GM04503 (cell line): ENCODE measurements around the gene MRPS7.
"Not testable (repeated sequence)": the region's sequence is repeated elsewhere in the genome, so short reads cannot be mapped to it uniquely, and the experiment has no call there.

ENCODE experiments used
- DNase-seq: peaks from one replicate; pipeline ENCODE4 v3.0.0-alpha.2; 2012; ENCODE audit warnings: low read depth

Gene MRPS7

DNA sequence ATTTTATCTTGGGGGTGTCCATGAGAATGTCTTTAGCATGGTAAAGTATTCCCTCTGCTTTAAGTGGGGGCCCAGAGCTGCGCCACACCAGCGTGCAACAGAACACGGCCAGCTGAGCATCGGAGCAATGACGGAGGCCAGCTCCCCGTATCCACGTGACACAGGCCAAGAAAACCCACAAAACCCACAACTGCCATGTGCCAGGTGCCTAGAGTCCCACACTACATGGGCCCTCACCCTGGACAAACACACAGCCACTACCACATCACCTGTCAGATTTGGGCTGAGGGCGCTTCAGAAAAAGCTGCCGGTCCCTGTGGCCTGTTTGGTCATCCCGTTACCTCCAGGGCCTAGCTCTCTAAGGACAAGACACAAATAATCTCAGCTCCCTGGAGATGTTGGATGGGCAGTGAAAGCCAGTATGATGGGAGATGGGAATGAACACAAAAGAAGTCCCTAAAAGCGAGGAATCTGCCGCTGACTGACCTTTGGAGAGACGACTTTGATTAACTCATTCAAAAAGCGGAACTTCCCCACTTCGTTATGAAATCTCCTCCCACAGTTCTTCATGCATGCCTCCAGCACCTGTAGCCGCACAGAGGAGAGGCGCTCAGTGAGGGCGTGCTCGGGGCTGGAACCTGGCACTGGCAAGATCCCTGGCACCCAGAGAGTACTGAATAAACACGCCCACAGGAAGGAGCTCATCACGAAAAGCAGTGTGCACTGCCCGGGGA, 17.4 kb upstream of the MRPS7 start:
- no peak for DNase-seq

DNA sequence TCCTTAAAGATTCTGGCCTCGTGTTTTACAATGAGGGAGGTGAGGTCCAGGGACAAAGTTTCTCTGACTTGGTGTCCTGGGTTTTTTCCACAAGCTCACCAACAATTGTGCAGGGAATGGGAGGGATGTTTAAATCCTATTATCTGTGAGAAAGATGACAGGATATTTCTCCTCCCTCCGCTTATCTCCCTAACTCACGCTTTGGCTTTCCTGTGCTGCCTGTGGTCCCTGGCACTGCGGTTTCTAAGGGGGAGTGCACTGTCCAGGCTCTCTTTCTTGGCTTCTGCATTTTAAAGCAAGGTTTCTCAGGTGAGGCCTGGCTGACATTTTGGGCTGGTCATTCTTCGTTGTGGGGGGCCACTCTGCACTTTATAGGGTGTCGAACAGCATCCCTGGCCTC, 16.7 kb upstream of the MRPS7 start:
- DNase-seq = no peak

DNA sequence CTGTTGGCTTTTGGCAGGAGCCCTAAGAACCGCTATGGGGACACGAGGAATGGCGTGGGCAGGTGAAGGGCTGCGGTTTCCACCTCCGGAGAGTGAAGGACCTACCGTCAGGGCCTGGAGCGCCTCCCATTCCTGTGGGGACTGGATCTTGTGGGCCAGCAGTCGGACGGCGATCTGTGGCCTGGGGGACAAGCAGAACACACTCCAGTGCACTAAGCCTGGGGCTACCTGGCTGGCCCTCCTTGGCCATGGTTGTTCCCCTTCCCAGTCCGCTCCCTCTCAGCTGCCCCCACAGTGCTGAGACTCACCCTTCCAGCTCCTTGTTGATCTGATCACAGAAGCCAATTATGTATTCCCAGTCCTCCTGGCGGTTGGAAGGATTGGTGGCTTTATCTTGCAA, 15.3 kb upstream of the MRPS7 start:
- no peak for DNase-seq

DNA sequence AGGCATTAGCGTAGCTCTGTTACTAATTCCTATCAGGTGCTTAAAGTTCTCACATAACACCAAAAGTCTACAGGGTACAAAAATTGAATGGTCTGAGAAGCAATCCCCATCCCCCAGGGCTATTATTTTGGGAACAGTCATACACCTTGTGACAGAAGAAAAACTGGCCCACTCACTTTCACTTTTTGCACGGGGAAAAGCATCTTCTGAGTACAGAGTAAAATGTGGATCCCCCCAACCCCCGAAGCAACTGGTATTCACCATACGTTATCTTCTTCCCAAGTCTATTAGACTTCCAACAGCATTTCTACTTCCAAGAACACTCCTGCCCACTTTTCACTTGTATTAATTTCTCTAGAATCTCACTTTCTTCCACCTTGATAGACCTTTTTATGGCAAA, 12.1 kb upstream of the MRPS7 start:
- no peak for DNase-seq

DNA sequence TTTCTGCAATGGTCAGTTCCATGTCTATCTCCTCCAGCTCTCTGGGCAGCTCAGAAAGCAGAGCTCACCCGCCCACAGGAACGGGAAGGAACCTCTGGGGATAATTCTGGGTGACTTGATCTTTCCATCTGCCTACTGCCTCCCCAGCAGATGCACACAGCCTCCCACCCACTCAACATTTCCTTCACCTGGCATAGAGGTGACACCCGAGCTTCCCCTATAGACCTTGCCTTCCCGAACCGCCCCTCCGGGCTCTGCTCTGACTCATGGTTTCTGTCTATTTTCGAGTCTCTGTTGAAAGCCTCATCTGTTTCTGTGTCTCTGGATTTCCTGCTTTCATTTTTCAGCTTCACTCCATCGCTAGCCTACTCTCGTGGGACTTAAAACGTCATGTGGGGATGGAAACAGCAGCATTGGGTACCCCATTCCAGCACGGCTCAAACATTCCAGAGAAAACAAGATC, 11.6 kb upstream of the MRPS7 start:
- DNase-seq = no peak

DNA sequence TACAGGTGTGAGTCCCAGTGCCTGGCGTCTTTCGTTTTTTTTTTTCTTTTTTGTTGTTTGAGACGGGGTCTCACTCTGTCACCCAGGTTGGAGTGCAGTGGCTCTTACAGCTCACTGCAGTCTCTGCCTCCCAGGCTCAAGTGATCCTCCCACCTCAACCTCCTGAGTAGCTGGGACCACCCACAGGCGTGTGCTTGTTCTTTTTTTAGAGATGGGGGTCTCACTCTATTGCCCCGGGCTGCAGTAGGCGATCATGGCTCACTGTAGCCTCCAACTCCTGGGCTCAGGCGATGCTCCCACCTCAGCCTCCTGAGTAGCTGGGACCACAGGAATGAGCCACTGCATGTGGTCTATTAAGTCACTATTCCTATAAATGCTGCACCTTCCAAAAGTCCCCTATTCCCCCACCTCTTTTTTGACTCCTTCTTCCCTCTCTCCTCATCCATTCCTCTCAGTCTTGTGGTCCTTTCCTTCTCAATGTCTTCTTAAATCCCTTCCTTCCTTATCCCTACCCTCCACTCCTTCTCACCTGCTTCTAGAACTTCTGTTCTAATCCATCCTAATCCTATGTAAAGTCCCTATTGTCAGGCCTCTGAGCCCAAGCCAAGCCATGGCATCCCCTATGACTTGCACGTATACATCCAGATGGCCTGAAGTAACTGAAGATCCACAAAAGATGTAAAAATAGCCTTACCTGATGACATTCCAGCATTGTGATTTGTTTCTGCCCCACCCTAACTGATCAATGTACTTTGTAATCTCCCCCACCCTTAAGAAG, 9.5 kb upstream of the MRPS7 start:
- DNase-seq = no peak

DNA sequence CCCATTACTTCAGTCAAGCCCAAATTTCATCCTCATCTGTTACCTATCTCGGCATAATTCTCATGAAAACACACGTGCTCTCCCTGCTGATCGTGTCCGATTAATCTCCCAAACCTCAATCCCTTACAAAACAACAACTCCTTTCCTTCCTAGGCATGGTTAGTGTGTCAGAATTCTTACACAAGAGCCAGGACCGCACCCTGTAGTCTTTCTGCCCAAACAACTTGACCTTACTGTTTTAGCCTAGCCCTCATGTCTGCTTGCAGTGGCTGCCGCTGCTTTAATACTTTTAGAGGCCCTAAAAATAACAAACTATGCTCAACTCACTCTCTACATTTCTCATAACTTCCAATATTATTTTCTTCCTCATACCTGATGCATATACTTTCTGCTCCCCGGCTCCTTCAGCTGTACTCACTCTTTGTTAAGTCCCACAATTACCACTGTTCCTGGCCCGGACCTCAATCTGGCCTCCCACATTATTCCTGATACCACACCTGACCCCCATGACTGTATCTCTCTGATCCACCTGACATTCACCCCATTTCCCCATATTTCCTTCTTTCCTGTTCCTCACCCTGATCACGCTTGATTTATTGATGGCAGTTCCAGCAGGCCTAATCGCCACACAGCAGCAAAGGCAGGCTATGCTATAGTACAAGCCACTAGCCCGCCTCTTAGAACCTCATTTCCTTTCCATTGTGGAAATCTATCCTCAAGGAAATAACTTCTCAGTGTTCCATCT, 5.6 kb upstream of the MRPS7 start:
- DNase-seq = not testable (repeated sequence)

DNA sequence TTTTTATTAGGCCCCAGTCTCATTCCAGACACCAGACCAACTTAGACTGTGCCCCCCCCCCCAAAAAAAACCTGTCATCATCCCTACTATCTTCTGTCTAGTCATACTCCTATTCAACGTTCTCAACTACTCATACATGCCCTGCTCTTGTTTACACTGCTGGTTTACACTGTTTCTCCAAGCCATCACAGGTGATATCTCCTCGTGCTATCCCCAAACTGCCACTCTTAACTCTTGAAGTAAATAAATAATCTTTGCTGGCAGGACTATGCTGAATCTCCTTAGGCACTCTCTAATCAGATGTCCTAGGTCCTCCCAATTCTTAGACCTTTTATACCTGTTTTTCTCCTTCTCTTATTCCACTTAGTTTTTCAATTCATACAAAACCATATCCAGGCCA, 4.5 kb upstream of the MRPS7 start:
- DNase-seq = not testable (repeated sequence)

DNA sequence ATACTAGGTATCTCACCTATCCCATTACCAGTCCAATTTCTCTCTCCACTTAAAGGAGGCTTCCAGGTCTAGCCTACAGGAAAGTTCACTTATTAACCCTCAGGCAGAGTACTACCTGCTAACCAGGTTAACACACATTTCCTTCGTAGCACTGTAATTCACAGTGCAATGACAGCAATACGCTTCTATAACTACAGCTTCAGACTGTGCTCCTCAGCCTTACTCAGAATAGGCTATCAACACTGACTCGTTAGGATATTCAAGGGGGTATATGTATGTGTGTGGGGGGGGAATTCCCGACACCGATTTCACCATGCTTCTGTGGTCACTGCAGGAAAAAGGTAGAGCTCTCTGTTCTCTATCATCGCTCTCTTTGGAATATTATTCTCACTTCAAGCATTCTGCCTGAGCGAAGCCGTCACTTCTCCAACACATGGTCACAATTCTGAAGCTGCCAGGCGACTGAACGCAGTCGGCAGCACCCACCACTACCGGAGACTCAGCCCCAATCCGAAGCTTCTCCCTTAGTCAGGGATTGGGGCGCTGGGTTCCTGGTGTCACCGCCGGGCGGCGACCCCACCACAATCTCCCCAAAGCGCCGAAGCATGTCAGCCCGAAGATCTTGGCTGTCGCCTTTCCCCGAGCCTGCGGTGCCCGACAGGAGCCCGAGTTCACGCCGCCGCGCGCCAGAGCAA, 891 bp upstream of the MRPS7 start:
- no peak for DNase-seq

DNA sequence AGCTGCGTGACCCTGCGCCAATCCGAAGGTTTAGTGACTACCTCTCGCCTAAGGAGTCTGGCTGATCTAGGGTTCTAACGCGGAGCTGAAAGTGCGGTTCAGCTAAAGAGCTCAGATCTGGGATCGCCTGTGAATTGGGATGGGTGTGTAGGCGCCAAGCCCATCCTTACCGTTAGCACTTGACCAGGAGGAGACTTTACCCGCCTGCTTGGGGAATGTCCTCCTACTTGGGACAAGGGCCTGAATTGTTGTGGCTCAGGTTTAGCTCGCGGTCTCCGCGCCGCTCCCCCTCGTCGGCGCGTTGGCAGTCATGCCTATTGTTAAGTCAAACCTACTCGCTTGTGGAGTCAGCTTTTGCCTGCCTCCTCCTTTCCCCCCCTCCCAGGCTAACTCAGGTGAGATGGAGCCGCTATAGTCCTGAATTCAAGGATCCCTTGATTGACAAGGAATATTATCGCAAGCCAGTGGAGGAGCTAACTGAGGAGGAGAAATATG, 480 bp downstream of the MRPS7 start:
- no peak for DNase-seq

DNA sequence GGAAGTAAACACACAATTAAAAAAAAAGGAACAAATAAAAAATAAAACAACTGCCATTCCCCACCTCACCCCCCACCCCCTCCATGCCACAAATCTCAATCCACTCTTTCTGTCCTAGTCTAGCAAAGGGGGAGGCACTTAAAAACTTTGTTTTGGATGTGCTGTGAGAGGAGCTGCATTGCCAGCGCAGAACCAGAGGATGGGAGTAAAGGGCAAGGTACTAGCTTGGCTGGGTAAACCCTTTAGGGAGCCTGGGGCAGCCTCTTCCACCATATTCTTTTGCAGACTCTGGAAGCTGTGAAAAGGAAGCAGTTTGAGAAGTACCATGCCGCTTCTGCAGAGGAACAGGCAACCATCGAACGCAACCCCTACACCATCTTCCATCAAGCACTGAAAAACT, 1.4 kb downstream of the MRPS7 start:
- DNase-seq = no peak

DNA sequence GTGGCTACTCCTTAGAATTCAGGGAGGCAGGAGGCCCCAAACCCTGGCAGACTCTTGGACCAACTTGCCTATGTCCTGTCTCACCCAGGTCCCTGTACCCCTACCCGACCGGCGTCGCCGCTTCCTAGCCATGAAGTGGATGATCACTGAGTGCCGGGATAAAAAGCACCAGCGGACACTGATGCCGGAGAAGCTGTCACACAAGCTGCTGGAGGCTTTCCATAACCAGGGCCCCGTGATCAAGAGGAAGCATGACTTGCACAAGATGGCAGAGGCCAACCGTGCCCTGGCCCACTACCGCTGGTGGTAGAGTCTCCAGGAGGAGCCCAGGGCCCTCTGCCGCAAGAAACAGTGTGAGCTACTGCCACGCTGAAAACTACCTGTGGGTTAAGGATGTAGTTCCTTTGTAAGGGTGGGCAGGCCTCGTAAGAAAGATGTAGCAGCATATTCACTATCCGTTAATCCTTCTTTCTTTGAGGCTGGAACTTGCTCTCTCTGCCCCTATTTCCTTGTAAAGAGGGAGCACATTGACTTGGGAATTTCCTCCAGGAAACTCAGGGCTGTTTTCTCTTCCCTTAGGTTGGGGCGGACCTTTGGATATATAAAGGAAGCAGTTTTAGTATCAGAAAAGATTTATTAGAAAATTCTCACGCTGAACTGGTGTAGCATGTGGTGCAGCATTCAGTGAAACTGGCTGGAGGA, 4.1 kb downstream of the MRPS7 start:
- DNase-seq = no peak

DNA sequence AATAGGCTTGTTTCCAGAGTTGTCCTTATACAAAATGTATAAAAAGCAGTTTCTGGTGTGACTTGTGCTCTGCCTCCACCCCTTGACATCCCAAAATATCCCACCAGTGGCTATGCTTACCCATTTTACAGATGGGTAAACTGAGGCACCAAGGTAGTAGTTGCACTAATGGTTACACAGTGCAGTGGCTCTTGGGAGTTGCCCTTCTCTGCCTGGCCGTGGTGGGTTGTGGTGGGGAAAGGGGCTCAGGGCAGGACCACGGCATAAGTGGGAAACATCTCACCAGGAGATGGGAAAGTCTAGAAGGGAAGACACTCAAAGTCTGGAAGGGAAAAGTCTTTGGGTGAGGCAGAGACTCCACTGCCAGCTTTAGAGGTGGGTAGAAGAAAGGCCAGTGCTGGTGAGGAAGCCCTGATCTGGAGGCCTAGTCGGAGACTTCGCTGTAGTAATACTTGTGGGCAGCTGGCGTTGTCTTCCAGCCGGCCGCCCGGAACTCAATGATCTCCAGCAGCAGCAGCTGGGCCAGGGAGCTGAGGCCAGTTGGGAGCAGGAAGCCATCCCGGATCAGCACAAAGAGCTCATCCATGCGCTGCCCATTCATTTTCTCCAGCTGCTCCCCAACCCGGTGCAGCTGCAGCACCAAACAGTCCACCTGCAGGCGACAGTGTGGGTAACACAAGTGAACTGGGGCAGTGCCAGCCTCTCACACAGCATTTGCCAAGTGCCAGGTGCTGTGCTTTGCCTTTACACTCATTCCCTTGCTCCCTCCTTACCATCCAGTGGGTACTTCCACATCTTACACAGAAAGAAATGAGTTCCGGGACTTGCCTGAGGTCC, 4.9 kb downstream of the MRPS7 start:
- DNase-seq = no peak

DNA sequence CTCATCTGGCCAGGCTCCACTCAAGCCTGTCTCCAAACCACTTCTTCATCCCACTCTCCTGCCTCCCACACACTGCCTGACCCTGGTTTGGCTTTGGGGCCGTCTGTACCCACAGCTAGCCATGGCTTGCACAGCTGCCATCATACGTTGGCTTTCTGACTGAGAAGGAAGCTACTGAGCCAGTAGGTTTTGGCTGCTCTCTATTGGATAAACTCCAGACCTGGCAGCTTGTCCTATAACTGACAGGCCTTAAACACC, 5.4 kb downstream of the MRPS7 start:
- no peak for DNase-seq

DNA sequence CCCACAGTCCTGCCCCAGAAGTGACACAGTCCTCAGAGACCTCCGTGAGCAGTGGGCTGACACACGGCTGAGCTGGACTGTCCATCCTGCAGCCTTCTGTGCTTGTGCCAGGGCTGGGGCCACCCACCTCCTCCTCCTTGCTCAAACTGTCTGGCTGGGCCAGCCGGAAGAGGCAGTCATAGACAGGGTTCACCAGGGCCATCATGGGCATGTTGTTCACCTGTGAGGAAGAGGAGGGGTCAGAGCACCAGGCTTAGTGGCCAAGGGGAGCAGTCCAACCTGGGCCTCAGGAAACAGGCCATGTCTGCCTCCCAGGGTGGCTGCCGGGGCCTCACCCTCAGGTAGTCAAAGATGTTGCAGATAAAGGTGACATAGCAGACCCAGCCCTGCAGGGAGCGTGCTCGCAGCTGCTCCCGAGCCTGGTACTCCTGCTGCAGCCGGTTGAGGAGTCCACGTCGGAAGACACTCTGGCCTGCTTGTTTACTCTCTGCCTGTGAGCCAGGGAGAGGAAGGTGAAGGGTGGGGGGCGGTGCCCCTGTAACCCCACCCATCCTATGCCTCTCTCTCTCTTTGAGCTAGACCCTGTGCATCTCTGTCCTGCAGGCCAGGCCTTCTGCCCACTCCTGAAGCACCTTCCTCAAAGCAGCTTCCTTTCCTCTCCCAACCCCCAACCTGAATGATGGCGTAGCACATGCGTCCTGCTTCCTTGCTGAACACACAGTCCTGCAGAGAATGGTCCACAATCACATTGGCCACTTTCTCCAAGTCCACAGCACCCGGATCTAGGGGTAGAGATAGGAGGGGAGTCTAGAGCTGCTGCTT, 5.9 kb downstream of the MRPS7 start:
- DNase-seq = no peak

DNA sequence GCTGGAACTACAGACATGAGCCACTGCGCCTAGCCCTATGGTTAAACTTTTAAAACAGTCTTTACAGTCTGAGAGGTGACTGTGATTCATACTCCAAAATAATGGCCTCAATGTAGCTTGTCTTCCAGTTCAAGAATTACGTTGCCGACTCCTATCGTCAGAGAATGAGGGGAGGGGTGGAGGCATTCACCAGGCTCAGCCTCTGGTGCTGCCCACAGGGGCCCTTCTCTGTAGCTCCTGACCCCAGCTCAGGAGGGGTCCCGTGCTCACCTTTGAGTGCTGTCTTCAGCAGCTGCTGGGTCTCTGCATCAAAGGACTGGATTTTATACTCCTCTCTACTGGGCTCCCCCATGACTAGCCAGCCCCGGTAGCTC, 8.2 kb downstream of the MRPS7 start:
- no peak for DNase-seq

DNA sequence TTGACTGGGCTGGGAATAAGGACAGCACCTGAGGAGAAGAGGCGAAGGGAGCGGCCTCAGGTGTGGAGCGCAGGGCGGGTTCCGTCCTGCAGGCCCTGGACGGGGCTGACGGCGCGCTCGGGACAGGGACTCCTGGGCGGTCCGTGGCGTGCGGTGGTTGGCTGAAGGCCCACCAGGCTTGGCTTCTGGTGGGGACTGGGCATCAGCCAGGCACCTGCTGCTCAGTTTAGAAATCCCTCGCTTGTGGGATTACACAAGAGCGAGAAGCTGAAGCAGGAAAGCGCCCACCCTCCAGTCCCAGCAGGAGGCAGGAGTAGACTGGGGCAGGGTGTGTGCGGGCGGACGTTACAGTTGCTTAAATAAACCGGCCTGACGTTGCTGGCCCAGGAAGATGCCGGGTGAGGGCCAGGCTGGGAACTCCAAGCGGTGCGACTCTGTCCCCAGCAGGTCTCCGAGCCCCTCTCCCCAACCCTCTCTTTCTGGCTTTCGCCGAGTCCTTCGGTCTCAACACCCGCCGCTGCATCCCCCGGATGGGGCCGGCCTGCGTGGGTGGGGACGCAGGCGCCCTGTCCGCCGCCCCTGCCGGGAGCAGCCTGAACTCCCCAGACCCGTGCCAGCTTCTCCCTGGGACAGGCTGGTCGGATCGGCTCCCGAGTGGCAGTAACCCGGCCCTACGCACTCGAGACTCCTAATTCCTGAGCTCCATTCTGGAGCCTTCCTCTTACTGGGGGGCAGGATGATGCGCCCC, 8.7 kb downstream of the MRPS7 start:
- no peak for DNase-seq

DNA sequence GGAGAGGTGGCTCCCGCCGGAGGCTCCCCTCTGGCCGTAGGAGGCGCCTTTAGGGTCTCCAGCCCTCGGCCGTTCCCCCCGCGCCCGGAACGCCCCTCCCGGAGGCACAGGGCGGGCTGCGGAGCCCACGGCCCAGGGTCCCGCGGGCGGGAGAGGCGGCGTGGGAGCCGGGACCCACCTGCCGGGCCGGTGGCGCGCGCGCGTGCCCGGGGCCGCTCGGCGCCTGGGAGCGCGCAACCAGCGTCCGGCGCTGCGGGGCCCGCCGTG, 9.2 kb downstream of the MRPS7 start, which contains the start of gene MIF4GD:
MIF4GD (minus strand) TSS at position 266 of the 267 bp plus-strand sequence. CDS start 1,036 bp downstream, outside the sequence.
- no peak for DNase-seq

DNA sequence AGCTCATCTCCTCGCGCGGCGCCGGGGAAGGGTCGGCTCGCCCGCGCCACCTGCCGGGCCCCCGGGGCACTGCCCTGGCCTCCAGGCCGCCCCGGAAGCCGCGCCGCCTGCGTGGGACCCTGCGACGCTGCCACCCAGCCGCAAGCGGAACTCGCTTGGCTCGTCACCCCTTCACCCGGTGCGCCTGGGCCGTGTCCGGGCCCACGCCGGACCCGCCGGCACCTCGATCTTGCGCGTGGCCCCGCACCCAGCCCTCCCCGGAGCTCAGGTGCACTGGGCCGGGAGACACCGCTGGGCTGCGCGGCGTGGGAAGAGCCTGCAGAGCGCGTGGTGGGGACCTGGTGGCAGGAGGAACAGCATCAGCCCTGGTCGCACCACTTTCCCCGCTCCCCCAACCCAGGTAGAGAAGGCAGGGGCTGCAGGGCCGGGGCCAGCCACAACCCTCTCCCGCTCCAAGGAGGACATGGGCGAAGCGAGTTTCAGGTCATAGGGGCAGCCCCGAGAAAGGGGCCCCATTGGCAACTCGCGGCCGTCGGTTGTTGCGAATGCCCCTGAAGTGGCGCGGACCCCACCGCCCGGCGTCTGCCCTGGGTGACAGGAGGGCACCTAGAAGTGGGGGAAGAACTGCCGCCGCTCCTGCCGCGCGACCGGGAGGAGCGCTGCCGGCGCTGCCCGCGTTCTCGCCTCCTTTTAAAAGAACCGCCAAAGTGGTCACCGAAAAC, 9.7 kb downstream of the MRPS7 start:
- DNase-seq = no peak
